PC-9 (cell line): ENCODE measurements around the gene SH3RF3. TPM values are rescaled to one million over a fixed set of nuclear protein-coding genes. Genes with fewer than 3 reads are reported as not detected.

Experiments
- BruUV-seq: library from RNA; stranded (reverse); fragments of 400-500 nt; replicated peaks from 2 replicates; lab custom pipeline; 2021; lab: Mats Ljungman, UMichigan
- CTCF ChIA-PET: fragments of 300-600 bp; sonication (Branson Sonifier 250); formaldehyde crosslinking; loops from one replicate; lab custom pipeline; 2022; ENCODE audit warnings: antibody characterized with exemption; lab: Charles Lee
- POLR2A ChIA-PET: fragments of 300-600 bp; sonication (Branson Sonifier 250); formaldehyde crosslinking; loops from one replicate; lab custom pipeline; 2022; ENCODE audit warnings: antibody characterized with exemption; ENCODE audit not compliant: unreplicated experiment; lab: Charles Lee
- DNase-seq, 2 experiments: peaks; one replicate each; pipeline versions ENCODE4 v3.0.0 to v3.0.0-alpha.2; 2015 to 2022; ENCODE audit warnings: mixed read lengths in 1 of 2
- H2AFZ ChIP-seq: fragments of 200-600 bp; sonication (generic); 2 replicates; pipeline ENCODE4 v1.8.1; 2017; ENCODE audit warnings: antibody characterized with exemption
- H3F3A ChIP-seq: fragments of 200-600 bp; sonication (generic); 2 replicates; pipeline ENCODE4 v1.8.1; 2017; ENCODE audit warnings: antibody characterized with exemption, mild to moderate bottlenecking, low read depth; ENCODE audit not compliant: insufficient read depth
- H3K27ac ChIP-seq: fragments of 200-600 bp; sonication (generic); 2 replicates; pipeline ENCODE4 v1.6.1; 2016; ENCODE audit warnings: mixed run types
- H3K27me3 ChIP-seq: fragments of 200-600 bp; sonication (generic); 2 replicates; pipeline ENCODE4 v1.6.1; 2016; ENCODE audit warnings: low read depth, mixed run types; ENCODE audit not compliant: insufficient read depth
- H3K36me3 ChIP-seq: fragments of 200-600 bp; sonication (generic); 2 replicates; pipeline ENCODE4 v1.6.1; 2016; ENCODE audit warnings: low read depth, mixed run types
- H3K4me1 ChIP-seq: fragments of 200-600 bp; sonication (generic); replicated peaks from 2 replicates; pipeline ENCODE4 v1.6.1; 2016; ENCODE audit warnings: mixed run types; ENCODE audit not compliant: insufficient read depth
- H3K4me2 ChIP-seq: fragments of 200-600 bp; sonication (generic); 2 replicates; pipeline ENCODE4 v1.6.1; 2017; ENCODE audit warnings: mixed run types
- H3K4me3 ChIP-seq: fragments of 200-600 bp; sonication (generic); 2 replicates; pipeline ENCODE4 v1.6.1; 2016; ENCODE audit warnings: mixed run types
- H3K79me2 ChIP-seq: fragments of 200-600 bp; sonication (generic); 2 replicates; pipeline ENCODE4 v1.6.1; 2017; ENCODE audit warnings: low read depth, mixed run types
- H3K9me2 ChIP-seq: fragments of 200-600 bp; sonication (generic); 2 replicates; pipeline ENCODE4 v1.8.1; 2017; ENCODE audit warnings: mild to moderate bottlenecking; ENCODE audit not compliant: insufficient read depth
- H3K9me3 ChIP-seq: fragments of 200-600 bp; sonication (generic); 2 replicates; pipeline ENCODE4 v1.8.1; 2016; ENCODE audit warnings: low read depth; ENCODE audit not compliant: insufficient read depth
- H4K20me1 ChIP-seq: fragments of 200-600 bp; sonication (generic); 2 replicates; pipeline ENCODE4 v1.8.1; 2017; ENCODE audit not compliant: insufficient read depth
- CTCF ChIP-seq: fragments of 200-600 bp; sonication (generic); conservative IDR thresholded peaks from 2 replicates; pipeline ENCODE4 v1.6.1; 2017; ENCODE audit warnings: mixed run types, antibody characterized with exemption, mild to moderate bottlenecking, moderate library complexity
- EZH2 ChIP-seq: fragments of 200-600 bp; sonication (generic); IDR thresholded peaks from 2 replicates; pipeline ENCODE4 v1.8.0; 2017; ENCODE audit warnings: antibody characterized with exemption, low read depth
- intact Hi-C: fragments of 100-400 bp; cut with micrococcal nuclease; formaldehyde crosslinking; loops from one replicate; pipeline ENCODE4 v1.10.0; 2022; ENCODE audit not compliant: unreplicated experiment
- total RNA-seq: library from RNA; stranded (reverse); gene quantifications from 2 replicates; pipeline ENCODE4 v1.2.3, GENCODE V29; 2021

SH3RF3 gene
- total RNA-seq, 1 experiment from 2014 or later, result 6.1 TPM

- no peak for DNase-seq
- Histone ChIP-seq H3K4me3 (no peak overlapping the region), H3K9me2 (no peaks in the 10 kb centered on the region), H3F3A (peaks cover under 1% of the 10 kb centered on the region; the same call in 1 of the 2 replicates), H3K36me3 (no peaks in the 10 kb centered on the region), H3K4me1 (peaks cover 17% of the 10 kb centered on the region), H3K79me2 (0 out of 2 replicates have a peak, but pooled peaks cover 10% of the 10 kb centered on the region), H4K20me1 (no peaks in the 10 kb centered on the region; the same call in 1 of the 2 replicates), H3K4me2 (no peak overlapping the region), H3K9me3 (no peaks in the 10 kb centered on the region), H3K27ac (no peak overlapping the region), H3K27me3 (no peaks in the 10 kb centered on the region), H2AFZ (no peak overlapping the region)
- intact Hi-C loops, result no loop called here
- TF ChIP-seq CTCF (no peak), EZH2 (no peak)
- BruUV-seq, result no TSS peak
- POLR2A ChIA-PET, result no interaction called here
- CTCF ChIA-PET, result no interaction called here
Observed at GRCh38 chr2:109260116-109260855, 131.3 kb downstream of the SH3RF3 start.

GRCh38 chr2:109260886-109261700, 132.1 kb downstream of the SH3RF3 start:
- no peak overlapping the region for H3K4me3 ChIP-seq
- intact Hi-C loops, result no loop called here
- H3F3A ChIP-seq, result peaks cover 9% of the 10 kb centered on the region; the same call in 1 of the 2 replicates
- TF ChIP-seq CTCF, result no peak
- TF ChIP-seq EZH2, result no peak
- H3K36me3 ChIP-seq, result no peaks in the 10 kb centered on the region
- no peaks in the 10 kb centered on the region; the same call in 1 of the 2 replicates for H4K20me1 ChIP-seq
- peaks cover 14% of the 10 kb centered on the region for H3K79me2 ChIP-seq
- no TSS peak for BruUV-seq
- H2AFZ ChIP-seq, result no peak overlapping the region
- ChIA-PET POLR2A (no interaction called here), CTCF (interaction anchor here (0.7 kb wide), 1 partner anchor 103 kb away, joined by 3 read pairs; no protein-coding TSS in a partner anchor)
- no peak overlapping the region for H3K27ac ChIP-seq
- peaks cover 25% of the 10 kb centered on the region for H3K4me1 ChIP-seq
- H3K4me2 ChIP-seq, result no peak overlapping the region
- H3K9me3 ChIP-seq, result no peaks in the 10 kb centered on the region
- H3K9me2 ChIP-seq, result no peaks in the 10 kb centered on the region
- DNase-seq, result no peak
- no peaks in the 10 kb centered on the region for H3K27me3 ChIP-seq

GRCh38 chr2:109261906-109262631, 133.1 kb downstream of the SH3RF3 start:
- Histone ChIP-seq H3K36me3 (no peaks in the 10 kb centered on the region), H3K9me2 (no peaks in the 10 kb centered on the region), H3F3A (peaks cover 17% of the 10 kb centered on the region; the same call in 1 of the 2 replicates), H3K79me2 (peaks cover 21% of the 10 kb centered on the region), H3K27me3 (no peaks in the 10 kb centered on the region), H3K4me1 (peaks cover 35% of the 10 kb centered on the region), H2AFZ (no peak overlapping the region), H4K20me1 (no peaks in the 10 kb centered on the region; the same call in 1 of the 2 replicates), H3K9me3 (no peaks in the 10 kb centered on the region), H3K4me3 (no peak overlapping the region), H3K27ac (no peak overlapping the region), H3K4me2 (no peak overlapping the region)
- no peak for DNase-seq
- CTCF ChIA-PET, result no interaction called here
- BruUV-seq, result no TSS peak
- intact Hi-C loops, result no loop called here
- POLR2A ChIA-PET, result interaction anchor here (0.7 kb wide), 1 partner anchor 352 kb away, joined by 3 read pairs; the partner anchor contains the start of gene SEPTIN10
- TF ChIP-seq EZH2 (no peak), CTCF (no peak)
